ENCODE measurements around the gene PDCD6IP.
"Not testable (repeated sequence)": the region's sequence is repeated elsewhere in the genome, so short reads cannot be mapped to it uniquely, and the experiment has no call there.

Gene PDCD6IP

GRCh38 chr3:33857701-33858100 is 59.3 kb downstream of the PDCD6IP start:
- not testable (repeated sequence) for H3K9me3 ChIP-seq (ENCODE audit: control insufficient read depth in 1 of 2, low read length in 2 of 2); H3K4me1 ChIP-seq (ENCODE audit: control insufficient read depth in 1 of 2, insufficient read depth in 2 of 2, low read length in 2 of 2); H3K4me3 ChIP-seq (ENCODE audit: low read depth in 1 of 2, low read length in 2 of 2); H3K27me3 ChIP-seq (ENCODE audit: low read depth, low read length); H3K27ac ChIP-seq (ENCODE audit: low read length)
- H3K36me3 ChIP-seq (ENCODE audit: control insufficient read depth in 1 of 2, insufficient read depth in 2 of 2, low read length in 2 of 2), result peaks cover 5 to 10% of the 10 kb centered on the region in 2 donors

- peaks cover 5 to 10% of the 10 kb centered on the region in 2 donors for H3K36me3 ChIP-seq (ENCODE audit: control insufficient read depth in 1 of 2, insufficient read depth in 2 of 2, low read length in 2 of 2)
- peaks cover 0 to 4% of the 10 kb centered on the region in 2 donors for H3K4me1 ChIP-seq (ENCODE audit: control insufficient read depth in 1 of 2, insufficient read depth in 2 of 2, low read length in 2 of 2)
- H3K27ac ChIP-seq (ENCODE audit: low read length), result no peak overlapping the region
- H3K9me3 ChIP-seq (ENCODE audit: control insufficient read depth in 1 of 2, low read length in 2 of 2), result no peaks in the 10 kb centered on the region
- H3K4me3 ChIP-seq (ENCODE audit: low read depth in 1 of 2, low read length in 2 of 2), result no peak overlapping the region
- H3K27me3 ChIP-seq (ENCODE audit: low read depth, low read length), result no peaks in the 10 kb centered on the region
These were observed 59.7 kb downstream of the PDCD6IP start for GRCh38 chr3:33858131-33858530.

GRCh38 chr3:33860373-33861050 is 62.1 kb downstream of the PDCD6IP start:
- Histone ChIP-seq H3K27ac (ENCODE audit: low read length) (no peak overlapping the region), H3K27me3 (ENCODE audit: low read depth, low read length) (no peaks in the 10 kb centered on the region), H3K9me3 (ENCODE audit: control insufficient read depth in 1 of 2, low read length in 2 of 2) (no peaks in the 10 kb centered on the region), H3K36me3 (ENCODE audit: control insufficient read depth in 1 of 2, insufficient read depth in 2 of 2, low read length in 2 of 2) (peaks cover 18 to 19% of the 10 kb centered on the region in 2 donors), H3K4me1 (ENCODE audit: control insufficient read depth in 1 of 2, insufficient read depth in 2 of 2, low read length in 2 of 2) (peaks cover 0 to 4% of the 10 kb centered on the region in 2 donors), H3K4me3 (ENCODE audit: low read depth in 1 of 2, low read length in 2 of 2) (no peak overlapping the region)

- H3K36me3 ChIP-seq (ENCODE audit: control insufficient read depth in 1 of 2, insufficient read depth in 2 of 2, low read length in 2 of 2), result peaks cover 19 to 23% of the 10 kb centered on the region in 2 donors
- no peaks in the 10 kb centered on the region for H3K9me3 ChIP-seq (ENCODE audit: control insufficient read depth in 1 of 2, low read length in 2 of 2)
- H3K4me1 ChIP-seq (ENCODE audit: control insufficient read depth in 1 of 2, insufficient read depth in 2 of 2, low read length in 2 of 2), result peaks cover 0 to 23% of the 10 kb centered on the region in 2 donors
- H3K4me3 ChIP-seq (ENCODE audit: low read depth in 1 of 2, low read length in 2 of 2), result no peak overlapping the region
- no peaks in the 10 kb centered on the region for H3K27me3 ChIP-seq (ENCODE audit: low read depth, low read length)
- no peak overlapping the region for H3K27ac ChIP-seq (ENCODE audit: low read length)
These were observed 66.7 kb downstream of the PDCD6IP start for GRCh38 chr3:33865133-33865532.

- Histone ChIP-seq H3K36me3 (ENCODE audit: control insufficient read depth in 1 of 2, insufficient read depth in 2 of 2, low read length in 2 of 2) (peaks cover 14 to 18% of the 10 kb centered on the region in 2 donors), H3K27ac (ENCODE audit: low read length) (no peak overlapping the region), H3K4me3 (ENCODE audit: low read depth in 1 of 2, low read length in 2 of 2) (no peak overlapping the region), H3K27me3 (ENCODE audit: low read depth, low read length) (no peaks in the 10 kb centered on the region), H3K9me3 (ENCODE audit: control insufficient read depth in 1 of 2, low read length in 2 of 2) (no peaks in the 10 kb centered on the region), H3K4me1 (ENCODE audit: control insufficient read depth in 1 of 2, insufficient read depth in 2 of 2, low read length in 2 of 2) (peaks cover 0 to 21% of the 10 kb centered on the region in 2 donors)
These were observed 69.9 kb downstream of the PDCD6IP start for GRCh38 chr3:33868309-33868708.

- H3K27ac ChIP-seq (ENCODE audit: low read length), result no peak overlapping the region
- H3K36me3 ChIP-seq (ENCODE audit: control insufficient read depth in 1 of 2, insufficient read depth in 2 of 2, low read length in 2 of 2), result peaks cover 6 to 7% of the 10 kb centered on the region in 2 donors
These were observed 71.5 kb downstream of the PDCD6IP start for GRCh38 chr3:33869977-33870376.

GRCh38 chr3:33874815-33875214 is 76.4 kb downstream of the PDCD6IP start:
- H3K4me3 ChIP-seq (ENCODE audit: low read depth in 1 of 2, low read length in 2 of 2), result no peak overlapping the region
- peaks cover 0 to 5% of the 10 kb centered on the region in 2 donors for H3K4me1 ChIP-seq (ENCODE audit: control insufficient read depth in 1 of 2, insufficient read depth in 2 of 2, low read length in 2 of 2)
- H3K9me3 ChIP-seq (ENCODE audit: control insufficient read depth in 1 of 2, low read length in 2 of 2), result no peaks in the 10 kb centered on the region
- H3K36me3 ChIP-seq (ENCODE audit: control insufficient read depth in 1 of 2, insufficient read depth in 2 of 2, low read length in 2 of 2), result no peaks in the 10 kb centered on the region
- no peak overlapping the region for H3K27ac ChIP-seq (ENCODE audit: low read length)
- no peaks in the 10 kb centered on the region for H3K27me3 ChIP-seq (ENCODE audit: low read depth, low read length)

More at GRCh38 chr3:33869977-33870376, 71.5 kb downstream of the PDCD6IP start:
- H3K27me3 ChIP-seq (ENCODE audit: low read depth, low read length), result no peaks in the 10 kb centered on the region
- H3K4me1 ChIP-seq (ENCODE audit: control insufficient read depth in 1 of 2, insufficient read depth in 2 of 2, low read length in 2 of 2), result peaks cover 0 to 21% of the 10 kb centered on the region in 2 donors
- no peak overlapping the region for H3K4me3 ChIP-seq (ENCODE audit: low read depth in 1 of 2, low read length in 2 of 2)
- H3K9me3 ChIP-seq (ENCODE audit: control insufficient read depth in 1 of 2, low read length in 2 of 2), result no peaks in the 10 kb centered on the region

GRCh38 chr3:33875680-33876079 is 77.2 kb downstream of the PDCD6IP start:
- H3K4me1 ChIP-seq (ENCODE audit: control insufficient read depth in 1 of 2, insufficient read depth in 2 of 2, low read length in 2 of 2), result no peaks in the 10 kb centered on the region
- no peaks in the 10 kb centered on the region for H3K36me3 ChIP-seq (ENCODE audit: control insufficient read depth in 1 of 2, insufficient read depth in 2 of 2, low read length in 2 of 2)
- H3K4me3 ChIP-seq (ENCODE audit: low read depth in 1 of 2, low read length in 2 of 2), result no peak overlapping the region
- H3K9me3 ChIP-seq (ENCODE audit: control insufficient read depth in 1 of 2, low read length in 2 of 2), result no peaks in the 10 kb centered on the region
- H3K27ac ChIP-seq (ENCODE audit: low read length), result no peak overlapping the region
- no peaks in the 10 kb centered on the region for H3K27me3 ChIP-seq (ENCODE audit: low read depth, low read length)

- no peaks in the 10 kb centered on the region for H3K9me3 ChIP-seq (ENCODE audit: control insufficient read depth in 1 of 2, low read length in 2 of 2)
- no peak overlapping the region for H3K27ac ChIP-seq (ENCODE audit: low read length)
- no peak overlapping the region for H3K4me3 ChIP-seq (ENCODE audit: low read depth in 1 of 2, low read length in 2 of 2)
- no peaks in the 10 kb centered on the region for H3K4me1 ChIP-seq (ENCODE audit: control insufficient read depth in 1 of 2, insufficient read depth in 2 of 2, low read length in 2 of 2)
- H3K27me3 ChIP-seq (ENCODE audit: low read depth, low read length), result no peaks in the 10 kb centered on the region
- no peaks in the 10 kb centered on the region for H3K36me3 ChIP-seq (ENCODE audit: control insufficient read depth in 1 of 2, insufficient read depth in 2 of 2, low read length in 2 of 2)
These were observed 78.8 kb downstream of the PDCD6IP start for GRCh38 chr3:33877187-33877586.

GRCh38 chr3:33879540-33879939 is 81.1 kb downstream of the PDCD6IP start:
- Histone ChIP-seq H3K27me3 (ENCODE audit: low read depth, low read length) (no peaks in the 10 kb centered on the region), H3K4me3 (ENCODE audit: low read depth in 1 of 2, low read length in 2 of 2) (no peak overlapping the region), H3K9me3 (ENCODE audit: control insufficient read depth in 1 of 2, low read length in 2 of 2) (no peaks in the 10 kb centered on the region), H3K27ac (ENCODE audit: low read length) (no peak overlapping the region), H3K36me3 (ENCODE audit: control insufficient read depth in 1 of 2, insufficient read depth in 2 of 2, low read length in 2 of 2) (no peaks in the 10 kb centered on the region), H3K4me1 (ENCODE audit: control insufficient read depth in 1 of 2, insufficient read depth in 2 of 2, low read length in 2 of 2) (peaks cover 4 to 6% of the 10 kb centered on the region in 2 donors)

- no peak overlapping the region for H3K4me3 ChIP-seq (ENCODE audit: low read depth in 1 of 2, low read length in 2 of 2)
- no peaks in the 10 kb centered on the region for H3K36me3 ChIP-seq (ENCODE audit: control insufficient read depth in 1 of 2, insufficient read depth in 2 of 2, low read length in 2 of 2)
- no peaks in the 10 kb centered on the region for H3K27me3 ChIP-seq (ENCODE audit: low read depth, low read length)
These were observed 83.0 kb downstream of the PDCD6IP start for GRCh38 chr3:33881156-33882064.

More at GRCh38 chr3:33881156-33882064, 83.0 kb downstream of the PDCD6IP start:
- Histone ChIP-seq H3K4me1 (ENCODE audit: control insufficient read depth in 1 of 2, insufficient read depth in 2 of 2, low read length in 2 of 2) (peaks cover 4 to 6% of the 10 kb centered on the region in 2 donors), H3K27ac (ENCODE audit: low read length) (no peak overlapping the region), H3K9me3 (ENCODE audit: control insufficient read depth in 1 of 2, low read length in 2 of 2) (no peaks in the 10 kb centered on the region)

Data from muscle layer of duodenum (tissue), 2 donors.